Iris pigment epithelial cell (primary cell): ENCODE results near the gene GORASP1.

Source experiments
- DNase-seq: peaks from one replicate; pipeline ENCODE4 v3.0.0-alpha.2; 2011; ENCODE audit warnings: low read depth

GORASP1 gene

GRCh38 chr3:39125841-39126500 lies 18.5 kb upstream of the GORASP1 start:
- peak; percentile 44 for DNase-seq

- DNase-seq, result peak; percentile 51
These were observed 17.7 kb upstream of the GORASP1 start for GRCh38 chr3:39124876-39125840.

GRCh38 chr3:39122813-39123212 lies 15.4 kb upstream of the GORASP1 start:
- DNase-seq, result no peak

GRCh38 chr3:39121621-39122020 lies 14.2 kb upstream of the GORASP1 start:
- DNase-seq, result no peak

DNA sequence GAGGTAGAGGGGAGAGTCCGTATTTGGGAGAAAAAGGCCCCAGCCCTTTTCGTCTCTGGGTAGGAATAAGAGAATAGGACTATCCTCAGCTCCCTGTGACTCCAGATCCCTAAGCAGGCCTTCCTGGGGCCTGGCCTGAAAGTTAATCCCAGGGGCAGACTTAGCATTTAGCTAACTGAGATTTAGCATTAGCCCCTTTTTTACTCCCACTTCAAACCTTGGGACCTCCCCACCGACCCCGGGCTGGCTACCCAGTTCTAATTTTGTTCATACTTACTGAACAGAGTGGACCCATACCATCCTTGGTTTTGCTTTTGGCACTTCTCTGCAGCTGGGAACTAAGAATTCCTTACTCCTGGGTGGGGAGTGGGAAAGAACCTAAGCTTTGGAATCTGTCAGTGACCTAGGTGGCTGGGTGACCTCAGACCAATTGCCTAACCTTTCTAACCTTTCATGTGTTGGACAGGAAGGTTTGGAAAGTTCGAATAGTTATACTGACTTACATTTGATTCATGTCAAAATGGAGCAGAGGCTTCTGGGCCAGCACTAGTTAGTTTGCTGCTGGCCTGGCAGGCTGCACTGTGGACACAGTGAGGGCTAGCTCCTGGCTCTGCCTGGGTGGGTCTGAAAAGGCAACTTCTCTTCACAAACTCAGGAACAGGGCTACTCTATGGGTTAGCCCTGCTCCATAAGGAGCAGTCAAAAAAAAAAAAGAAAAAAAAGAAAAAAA lies 11.7 kb upstream of the GORASP1 start:
- no peak for DNase-seq

GRCh38 chr3:39118079-39118478 lies 10.7 kb upstream of the GORASP1 start:
- DNase-seq, result no peak

DNA sequence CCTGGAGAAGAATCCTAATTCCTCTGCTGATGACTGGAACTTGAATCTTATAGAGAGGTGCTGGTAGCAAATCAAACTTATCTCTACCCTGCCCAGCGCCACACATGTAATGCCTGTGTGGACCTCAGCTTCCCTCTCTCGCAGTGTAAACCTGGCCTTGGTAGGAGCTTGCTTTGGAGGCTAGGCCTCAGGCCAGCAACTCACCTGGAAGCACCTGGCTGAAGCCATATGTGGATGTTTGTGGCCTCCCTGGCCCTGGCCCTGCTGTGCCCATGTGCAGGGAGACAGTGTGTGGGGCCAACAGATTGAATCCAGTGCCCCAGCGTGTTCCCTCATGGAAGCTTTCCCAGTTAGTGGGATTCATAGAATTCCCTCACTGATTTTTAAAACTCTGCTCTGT lies 8.4 kb upstream of the GORASP1 start:
- no peak for DNase-seq

DNA sequence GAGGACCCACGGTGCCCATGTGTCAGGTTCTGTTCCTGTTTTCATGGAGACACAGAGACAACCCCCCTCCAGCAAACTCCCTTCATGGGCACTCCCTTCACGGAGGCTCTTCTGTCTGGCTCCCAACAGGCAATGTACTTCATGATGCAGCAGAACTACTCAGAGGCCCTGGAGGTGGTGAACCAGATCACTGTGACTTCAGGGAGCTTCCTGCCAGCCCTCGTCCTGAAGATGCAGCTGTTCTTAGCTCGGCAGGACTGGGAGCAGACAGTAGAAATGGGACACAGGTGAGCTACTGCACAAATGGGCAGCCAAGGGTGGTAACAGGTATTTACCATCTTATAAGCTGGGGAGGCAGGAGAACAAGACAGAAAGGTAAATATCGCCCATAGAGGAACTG lies 7.0 kb upstream of the GORASP1 start:
- DNase-seq, result no peak

GRCh38 chr3:39113291-39113690 lies 5.9 kb upstream of the GORASP1 start:
- DNase-seq, result no peak

DNA sequence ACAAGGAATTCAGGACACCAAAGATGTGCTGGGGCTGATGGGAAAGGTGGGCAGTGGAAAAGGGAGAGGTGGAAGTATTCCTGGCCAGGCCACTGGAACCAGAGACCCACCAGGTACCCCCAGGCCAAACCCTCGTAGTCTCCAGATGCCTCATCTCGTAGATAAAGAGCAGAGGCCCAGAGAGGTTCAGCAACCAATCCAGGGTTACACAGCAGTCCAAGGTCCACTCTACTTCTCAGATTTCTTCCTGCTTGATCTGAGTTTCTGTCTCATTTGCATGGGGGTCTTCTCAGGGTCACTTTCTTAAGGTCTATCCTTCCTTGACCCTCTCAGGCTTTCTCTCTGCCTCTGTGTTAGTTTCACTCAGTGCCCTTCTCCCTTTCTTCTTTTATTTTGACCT lies 5.1 kb upstream of the GORASP1 start:
- DNase-seq, result no peak

DNA sequence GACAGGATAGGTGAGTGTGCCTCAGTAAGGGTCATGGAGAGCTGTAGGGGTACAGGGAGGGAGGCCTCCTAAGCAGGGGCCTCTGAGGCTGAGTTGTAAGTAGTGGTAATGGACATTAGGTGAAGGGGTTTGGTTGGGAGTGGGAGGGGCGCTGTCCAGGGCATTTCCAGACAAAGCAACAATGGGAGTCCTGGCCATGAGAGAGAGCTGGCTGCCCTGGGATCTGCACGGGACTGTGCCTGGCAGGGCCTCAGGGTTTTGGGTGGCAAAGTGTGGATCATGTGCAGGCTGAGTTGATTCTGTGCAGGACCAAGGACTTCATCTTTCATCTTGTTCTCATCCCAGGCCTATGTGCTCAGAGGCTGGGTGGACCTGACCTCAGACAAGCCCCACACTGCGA lies 4.7 kb upstream of the GORASP1 start:
- DNase-seq, result no peak

- no peak for DNase-seq
These were observed 2.7 kb upstream of the GORASP1 start for GRCh38 chr3:39110041-39110639.

GRCh38 chr3:39109086-39109485 lies 1.7 kb upstream of the GORASP1 start:
- DNase-seq, result no peak

DNA sequence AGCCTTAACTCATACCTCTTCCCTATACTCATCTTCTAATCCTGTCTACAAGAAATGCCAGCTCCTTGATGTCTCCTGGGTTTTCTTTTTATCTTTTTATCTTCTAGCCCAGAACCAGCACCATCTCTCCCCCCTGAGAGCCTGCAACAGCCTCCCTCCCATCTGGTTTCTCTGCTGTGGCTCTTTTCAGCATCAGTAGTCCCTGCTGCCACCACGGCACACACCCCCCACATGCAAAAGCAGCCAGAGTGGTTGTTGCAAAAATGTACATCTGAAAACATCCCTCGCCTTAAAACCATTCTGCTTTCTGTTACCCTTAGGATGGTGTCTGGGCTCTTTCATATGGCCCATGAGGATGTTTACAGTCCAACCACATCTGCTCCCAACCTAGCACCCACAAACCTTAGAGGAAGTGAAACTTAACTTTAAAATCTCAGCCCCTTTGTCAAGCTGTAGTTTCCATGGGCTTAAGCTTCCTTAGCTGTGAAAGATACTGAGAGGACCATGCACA lies 828 bp upstream of the GORASP1 start:
- no peak for DNase-seq

DNA sequence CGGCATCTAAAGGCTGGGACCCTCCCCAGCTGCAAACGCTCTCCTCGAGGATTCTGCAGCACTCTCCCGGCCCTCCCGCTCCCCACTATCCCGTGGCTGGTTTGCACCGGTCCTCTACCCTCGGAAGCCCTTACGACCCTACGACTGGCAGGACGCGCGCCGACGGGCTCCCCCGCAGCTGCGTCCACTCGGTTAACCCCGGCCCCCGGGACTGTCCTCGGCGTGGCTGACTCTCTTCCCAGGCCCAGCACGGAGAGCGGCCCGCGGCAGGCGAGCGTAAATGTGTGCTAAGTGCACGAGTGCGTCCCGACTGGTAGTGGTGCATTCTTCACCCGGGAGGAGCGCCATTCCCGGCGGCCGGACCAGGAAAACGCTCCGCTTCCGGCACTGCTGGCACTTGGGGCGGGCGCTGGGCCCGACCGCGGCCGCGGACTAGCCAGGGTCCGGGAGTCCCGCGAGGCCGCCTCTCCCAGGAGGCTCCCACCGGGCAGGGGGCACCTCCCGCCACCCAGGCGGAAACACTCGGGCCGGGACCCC lies 508 bp downstream of the GORASP1 start:
- DNase-seq, result peak; percentile 48

DNA sequence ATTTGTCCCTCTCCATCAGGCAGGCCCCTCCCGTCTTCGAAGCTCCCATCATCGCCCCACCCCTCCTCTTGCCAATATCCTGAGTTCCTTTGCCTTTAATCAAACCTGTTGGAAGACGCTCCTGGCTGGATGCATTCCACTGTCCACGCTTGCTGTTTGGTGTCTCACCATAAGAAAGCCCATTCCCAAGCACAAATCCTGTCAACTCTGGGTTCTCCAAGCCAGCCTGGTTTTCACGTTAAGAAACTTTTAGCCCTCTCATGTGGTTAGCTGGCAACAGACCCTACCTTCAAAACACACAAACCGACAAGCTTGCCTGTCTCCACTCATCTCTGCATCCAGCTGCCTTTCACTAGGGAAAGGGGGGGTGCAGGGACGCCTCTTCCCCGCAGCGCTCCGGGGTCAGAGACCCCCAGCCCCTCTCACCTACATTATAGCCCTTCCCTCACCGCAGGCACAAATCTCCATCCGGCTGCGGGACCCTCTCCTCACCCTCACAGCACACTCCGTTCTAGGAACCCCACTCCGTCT lies 1.1 kb downstream of the GORASP1 start:
- peak; percentile 53 for DNase-seq

- no peak for DNase-seq
These were observed 1.8 kb downstream of the GORASP1 start for GRCh38 chr3:39105687-39106063.

DNA sequence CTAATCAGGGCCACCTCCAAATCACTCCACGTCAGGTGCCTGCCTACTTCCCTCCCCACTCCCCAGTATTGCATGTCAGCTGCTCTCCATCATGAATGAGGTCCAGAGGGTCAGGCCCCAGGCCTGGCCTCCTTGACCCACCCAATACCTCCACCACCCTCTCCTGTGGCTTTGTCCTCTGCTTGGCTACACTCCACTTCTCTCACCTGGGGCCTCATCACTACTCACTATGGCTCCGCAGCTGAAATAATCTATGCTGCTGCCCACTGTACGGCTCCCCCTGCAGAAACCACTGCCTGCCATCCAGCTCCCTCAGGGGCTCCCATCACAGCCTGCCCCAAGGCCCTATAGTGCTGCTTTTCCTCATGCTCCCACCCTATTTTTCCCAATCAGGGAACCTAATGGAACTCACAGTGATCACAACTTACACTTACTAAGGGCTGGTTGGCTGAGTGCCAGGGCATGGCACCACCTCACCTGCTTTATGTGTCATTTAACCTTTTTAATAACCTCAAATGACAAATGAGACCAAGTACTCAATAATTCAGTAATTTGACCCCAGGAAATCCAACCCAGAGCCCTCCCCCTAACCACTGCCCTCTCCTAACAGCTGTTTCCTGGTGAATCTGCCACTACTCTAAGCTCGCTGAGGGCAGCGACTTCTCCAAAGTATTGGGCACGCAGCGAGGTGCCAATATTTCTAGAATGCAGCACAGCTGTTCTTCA lies 2.3 kb downstream of the GORASP1 start:
- DNase-seq, result no peak

DNA sequence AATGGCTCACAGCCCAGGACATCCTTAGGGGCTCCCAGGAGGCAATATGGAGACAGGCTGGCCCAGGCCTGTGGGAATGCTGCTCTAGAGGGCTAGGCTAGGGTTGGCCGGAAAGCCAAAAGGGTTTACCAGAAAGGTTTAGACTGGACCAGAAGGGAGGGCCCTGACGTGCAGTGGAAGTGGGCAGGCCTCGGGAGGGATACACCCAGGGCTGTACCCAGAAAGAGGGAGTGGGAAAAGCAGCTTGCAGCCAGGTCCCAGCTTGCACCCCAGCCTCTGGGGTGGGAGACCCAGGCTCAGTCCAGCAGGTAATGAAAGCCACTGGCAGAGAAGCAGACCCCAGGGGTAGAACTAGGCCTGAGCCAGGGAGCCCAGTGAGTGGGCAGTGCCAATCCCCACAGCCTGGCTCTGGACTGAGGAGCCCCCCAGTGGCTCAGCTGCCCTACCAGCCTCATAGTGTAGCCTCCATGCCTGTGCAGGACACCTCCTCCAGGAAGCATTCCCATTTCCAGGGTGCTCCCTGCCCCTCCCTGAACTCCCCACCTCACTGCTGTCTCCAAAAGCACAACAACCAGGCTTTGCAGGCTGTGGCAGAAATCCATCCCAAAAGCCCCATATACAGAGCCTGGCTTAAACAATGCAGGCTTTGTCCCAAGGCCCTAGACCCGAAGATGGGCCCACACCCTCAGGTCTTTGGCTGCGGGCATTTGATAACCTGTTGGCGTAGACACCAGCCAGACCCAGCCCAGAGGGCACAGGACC lies 3.5 kb downstream of the GORASP1 start:
- no peak for DNase-seq

GRCh38 chr3:39103324-39103693 lies 4.1 kb downstream of the GORASP1 start:
- no peak for DNase-seq
